AG04450 (cell line): ENCODE results near the gene BCKDHB. TPM values are rescaled to one million over a fixed set of nuclear protein-coding genes. Genes with fewer than 3 reads are reported as not detected.

ENCODE experiments used
- CTCF ChIA-PET: fragments of 300-600, 350-600 bp; formaldehyde crosslinking; extraction: SDS; loops from one replicate; lab custom pipeline; 2022; ENCODE audit warnings: antibody characterized with exemption, inconsistent platforms; lab: Charles Lee
- POLR2A ChIA-PET: fragments of 350-600 bp; formaldehyde crosslinking; extraction: SDS; loops from one replicate; lab custom pipeline; 2021; ENCODE audit warnings: antibody characterized with exemption, inconsistent platforms; lab: Yijun Ruan, JAX
- DNase-seq: peaks from one replicate; pipeline ENCODE4 v3.0.0-alpha.2; 2011; ENCODE audit warnings: low read depth, low spot score
- H3K27ac ChIP-seq: one replicate; pipeline ENCODE4 v1.5.1; 2012; ENCODE audit warnings: low read depth, low read length, control low read depth
- H3K27me3 ChIP-seq: one replicate; pipeline ENCODE4 v1.6.0; 2012; ENCODE audit warnings: low read length; ENCODE audit not compliant: control insufficient read depth, insufficient read depth
- H3K4me3 ChIP-seq: 2 replicates; pipeline ENCODE4 v1.5.1; 2011; ENCODE audit warnings: mild to moderate bottlenecking, low read depth, low read length, control low read depth
- H3K9me3 ChIP-seq: 2 replicates; pipeline ENCODE4 v1.5.1; 2012; ENCODE audit warnings: low read length; ENCODE audit not compliant: control insufficient read depth, insufficient read depth
- CTCF ChIP-seq: IDR thresholded peaks from 2 replicates; pipeline ENCODE4 v1.5.1; 2011; ENCODE audit warnings: low read depth, low read length, control low read depth, inconsistent platforms
- polyA plus RNA-seq: library from polyadenylated mRNA; depleted of rRNA; stranded (reverse); fragments of >200 nt; gene quantifications from 2 replicates; pipeline ENCODE4 v1.2.3, GENCODE V29; 2011

BCKDHB gene
- polyA plus RNA-seq, 1 experiment = 21.3 TPM

DNA sequence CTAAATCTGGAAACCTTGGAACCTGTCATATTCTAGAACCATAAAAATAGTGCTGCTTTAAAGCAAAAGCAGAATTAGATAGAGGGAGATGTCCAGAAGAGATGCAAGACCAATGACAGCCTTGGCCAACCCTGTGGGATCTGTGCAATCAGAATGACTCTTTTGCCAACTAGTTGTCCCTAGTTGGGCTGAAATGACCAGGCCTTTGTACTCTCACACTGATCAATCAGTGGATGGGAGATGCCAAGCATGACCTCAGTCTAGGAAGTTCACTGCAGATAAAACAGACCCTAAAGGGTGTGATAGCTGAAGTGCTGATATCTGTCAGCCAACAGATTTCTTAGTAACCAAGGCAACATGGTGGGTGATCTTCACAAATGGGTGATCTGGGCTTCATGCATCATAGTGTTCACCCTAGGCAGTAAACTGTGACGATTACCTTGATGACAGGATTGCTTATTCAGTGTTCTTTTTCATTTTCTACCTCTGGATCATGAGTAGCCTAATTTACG, 52.1 kb downstream of the BCKDHB start:
- Histone ChIP-seq H3K27ac (no peak overlapping the region), H3K4me3 (no peak overlapping the region), H3K27me3 (no peaks in the 10 kb centered on the region), H3K9me3 (no peaks in the 10 kb centered on the region)
- ChIA-PET POLR2A (no interaction called here), CTCF (no interaction called here)
- no peak for TF ChIP-seq CTCF
- no peak for DNase-seq

GRCh38 chr6:80161434-80161833, 55.0 kb downstream of the BCKDHB start:
- ChIA-PET POLR2A (interaction anchor here (0.6 kb wide), 1 partner anchor 165 kb away, joined by 3 read pairs; no protein-coding TSS in a partner anchor), CTCF (no interaction called here)
- H3K4me3 ChIP-seq = no peak overlapping the region
- H3K27me3 ChIP-seq = no peaks in the 10 kb centered on the region
- no peak for DNase-seq
- TF ChIP-seq CTCF = no peak
- no peaks in the 10 kb centered on the region for H3K9me3 ChIP-seq
- no peak overlapping the region for H3K27ac ChIP-seq

DNA sequence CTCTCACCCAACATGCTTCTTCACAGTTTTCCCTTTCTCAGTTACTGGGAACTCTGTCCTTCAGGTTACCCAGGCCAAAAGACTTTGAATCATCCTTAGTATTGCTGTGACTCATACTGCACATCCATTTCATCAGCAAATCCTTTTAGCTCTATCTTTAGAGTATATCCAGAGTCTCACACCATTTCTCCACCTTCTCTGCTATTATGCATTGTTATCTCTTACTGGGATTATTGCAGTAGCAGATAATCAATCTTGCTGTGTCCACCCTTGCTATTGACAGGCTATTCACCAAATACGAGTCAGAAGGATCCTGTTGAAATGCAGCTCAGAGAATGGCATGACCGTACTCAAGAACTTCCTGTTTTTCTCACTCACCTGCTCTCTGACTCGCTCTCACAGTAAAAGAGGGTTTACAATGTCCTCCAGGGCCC, 57.3 kb downstream of the BCKDHB start:
- DNase-seq = peak; percentile 36
- peak overlapping the region; percentile 74 for H3K27ac ChIP-seq
- no peaks in the 10 kb centered on the region for H3K9me3 ChIP-seq
- ChIA-PET POLR2A (interaction anchor here (0.5 kb wide), 1 partner anchor 14 kb away, joined by 3 read pairs; no protein-coding TSS in a partner anchor), CTCF (interaction anchor here (1.2 to 1.4 kb wide), 2 partner anchors 22 to 51 kb away, joined by 3 to 4 read pairs; no protein-coding TSS in a partner anchor)
- no peaks in the 10 kb centered on the region for H3K27me3 ChIP-seq
- no peak for TF ChIP-seq CTCF
- H3K4me3 ChIP-seq = no peak overlapping the region

GRCh38 chr6:80165143-80165542, 58.7 kb downstream of the BCKDHB start:
- no peak overlapping the region for H3K27ac ChIP-seq
- no peak for TF ChIP-seq CTCF
- ChIA-PET CTCF (interaction anchor here (0.6 kb wide), 1 partner anchor 170 kb away, joined by 3 read pairs; no protein-coding TSS in a partner anchor), POLR2A (no interaction called here)
- no peaks in the 10 kb centered on the region for H3K27me3 ChIP-seq
- no peaks in the 10 kb centered on the region for H3K9me3 ChIP-seq
- no peak overlapping the region for H3K4me3 ChIP-seq
- no peak for DNase-seq

DNA sequence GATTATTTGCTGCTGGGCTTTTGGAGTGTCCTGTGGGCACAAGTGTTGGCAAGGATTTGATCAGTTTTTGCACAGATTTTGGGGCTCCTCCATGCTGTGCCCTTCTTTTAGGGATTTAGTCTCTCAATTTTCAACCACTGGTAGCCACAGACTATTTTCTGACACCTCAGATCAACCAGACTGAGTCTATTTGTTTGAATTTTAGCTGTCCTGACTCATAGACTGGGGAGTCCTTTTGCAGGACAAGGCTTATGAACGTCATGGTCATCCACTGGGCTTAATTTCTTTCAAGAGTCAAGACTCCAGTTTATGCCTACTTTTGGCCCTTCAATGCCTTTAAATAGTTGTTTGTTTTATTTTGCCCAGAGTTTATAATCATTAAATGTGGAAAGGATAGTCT, 59.3 kb downstream of the BCKDHB start:
- no peaks in the 10 kb centered on the region for H3K9me3 ChIP-seq
- no peak overlapping the region for H3K27ac ChIP-seq
- no peak for DNase-seq
- CTCF ChIA-PET = no interaction called here
- no peak for TF ChIP-seq CTCF
- no peak overlapping the region for H3K4me3 ChIP-seq
- H3K27me3 ChIP-seq = no peaks in the 10 kb centered on the region
- POLR2A ChIA-PET = no interaction called here
